GM23248 (cell line): ENCODE results near the gene ACAP3. TPM values are rescaled to one million over a fixed set of nuclear protein-coding genes. Genes with fewer than 3 reads are reported as not detected.

ENCODE experiments used
- DNase-seq: peaks from one replicate; pipeline ENCODE4 v3.0.0-alpha.2; 2015
- H2AFZ ChIP-seq: fragments of 200-600 bp; sonication (generic); 2 replicates; pipeline ENCODE4 v1.6.1; 2016; ENCODE audit warnings: antibody characterized with exemption
- H3F3A ChIP-seq: fragments of 200-600 bp; sonication (generic); 2 replicates; pipeline ENCODE4 v1.6.1; 2016; ENCODE audit warnings: mild to moderate bottlenecking, antibody characterized with exemption, mixed run types; ENCODE audit not compliant: insufficient read depth
- H3K27ac ChIP-seq: fragments of 200-600 bp; sonication (generic); 2 replicates; pipeline ENCODE4 v1.5.1; 2016; ENCODE audit warnings: mild to moderate bottlenecking
- H3K27me3 ChIP-seq: fragments of 200-600 bp; sonication (generic); replicated peaks from 2 replicates; pipeline ENCODE4 v1.6.1; 2016; ENCODE audit warnings: mild to moderate bottlenecking; ENCODE audit not compliant: insufficient read depth
- H3K36me3 ChIP-seq: fragments of 200-600 bp; sonication (generic); 2 replicates; pipeline ENCODE4 v1.6.1; 2016; ENCODE audit warnings: low read depth, mild to moderate bottlenecking
- H3K4me1 ChIP-seq: fragments of 200-600 bp; sonication (generic); 2 replicates; pipeline ENCODE4 v1.6.1; 2016; ENCODE audit warnings: mild to moderate bottlenecking; ENCODE audit not compliant: insufficient read depth
- H3K4me2 ChIP-seq: fragments of 200-600 bp; sonication (generic); one replicate; pipeline ENCODE4 v1.6.1; 2016; ENCODE audit warnings: mild to moderate bottlenecking; ENCODE audit not compliant: unreplicated experiment
- H3K4me3 ChIP-seq: fragments of 200-600 bp; sonication (generic); 2 replicates; pipeline ENCODE4 v1.5.1; 2016; ENCODE audit warnings: mild to moderate bottlenecking
- H3K79me2 ChIP-seq: fragments of 200-600 bp; sonication (generic); 2 replicates; pipeline ENCODE4 v1.6.1; 2016; ENCODE audit warnings: mild to moderate bottlenecking; ENCODE audit not compliant: insufficient read depth
- H3K9ac ChIP-seq: fragments of 200-600 bp; sonication (generic); 2 replicates; pipeline ENCODE4 v1.6.1; 2016; ENCODE audit warnings: mild to moderate bottlenecking
- H3K9me2 ChIP-seq: fragments of 200-600 bp; sonication (generic); 2 replicates; pipeline ENCODE4 v1.6.1; 2016; ENCODE audit warnings: mixed run types, mild to moderate bottlenecking, moderate library complexity; ENCODE audit not compliant: insufficient read depth
- H3K9me3 ChIP-seq: fragments of 200-600 bp; sonication (generic); one replicate; pipeline ENCODE4 v1.6.1; 2017; ENCODE audit warnings: low read depth
- H4K20me1 ChIP-seq: fragments of 200-600 bp; sonication (generic); 2 replicates; pipeline ENCODE4 v1.6.0; 2016; ENCODE audit not compliant: insufficient read depth
- EZH2 ChIP-seq: fragments of 200-600 bp; sonication (generic); IDR thresholded peaks from 2 replicates; pipeline ENCODE4 v1.6.1; 2018; ENCODE audit warnings: antibody characterized with exemption, mild to moderate bottlenecking; ENCODE audit not compliant: insufficient read depth, poor library complexity, severe bottlenecking
- EZH2phosphoT487 ChIP-seq: fragments of 200-600 bp; sonication (generic); IDR thresholded peaks from 2 replicates; pipeline ENCODE4 v1.6.1; 2018; ENCODE audit warnings: antibody characterized with exemption, moderate library complexity, mild to moderate bottlenecking, low read depth; ENCODE audit not compliant: insufficient read depth
- WGBS, 2 experiments: methylation state at CpG; one replicate each; pipeline ENCODE4 v1.1.6; 2015 to 2017; ENCODE audit warnings: low lambda C conversion rate in 2 of 2, low coverage in 1 of 2; ENCODE audit errors: missing lambda C conversion rate in 2 of 2; 5-methylcytosine and 5-hydroxymethylcytosine counted together
- in situ Hi-C: fragments of 300-500 bp; cut with MboI; formaldehyde crosslinking; loops from 2 replicates; pipeline ENCODE4 v1.15.0; 2020
- polyA plus RNA-seq: library from polyadenylated mRNA; unstranded; fragments of >200 nt; fragmentation: Nextera tagmentation; extraction: Ambion mirVana; gene quantifications from 2 replicates; pipeline ENCODE4 v1.2.1, GENCODE V29; 2016
- total RNA-seq: library from RNA; depleted of rRNA; stranded (reverse); fragments of >200 nt; shearing (Covaris generic); gene quantifications from 2 replicates; pipeline ENCODE4 v1.2.3, GENCODE V29; 2014

Gene ACAP3
- total and polyA plus RNA-seq, 2 experiments from 2014 or later: 11.8 to 68.0 TPM

- Histone ChIP-seq H3K36me3 (peaks cover 4% of the 10 kb centered on the region; the same call in 1 of the 2 replicates), H3K4me2 (peak overlapping the region; percentile 85), H3K9ac (peak overlapping the region; percentile 97), H3K9me2 (no peaks in the 10 kb centered on the region), H3K27ac (peak overlapping the region; percentile 79), H2AFZ (no peak overlapping the region), H3K9me3 (no peaks in the 10 kb centered on the region), H3F3A (no peaks in the 10 kb centered on the region), H3K4me3 (peak overlapping the region; percentile 99), H3K79me2 (peaks cover 64% of the 10 kb centered on the region), H3K4me1 (peaks cover 22% of the 10 kb centered on the region), H3K27me3 (no peaks in the 10 kb centered on the region), H4K20me1 (no peaks in the 10 kb centered on the region)
- WGBS, 2 experiments: 9 to 14% methylated on average over 11 of the region's 11 CpGs
- TF ChIP-seq EZH2phosphoT487: no peak
- TF ChIP-seq EZH2: no peak
- DNase-seq: peak; percentile 66
- in situ Hi-C loops: no loop called here
Observed at GRCh38 chr1:1306070-1306660, 1.6 kb downstream of the ACAP3 start.

GRCh38 chr1:1305300-1306069 is 2.2 kb downstream of the ACAP3 start:
- Histone ChIP-seq H3K27me3 (no peaks in the 10 kb centered on the region), H3K9me2 (no peaks in the 10 kb centered on the region), H3K79me2 (peaks cover 62% of the 10 kb centered on the region), H3K9ac (peak overlapping the region; percentile 97), H3K9me3 (no peaks in the 10 kb centered on the region), H3K4me2 (peak overlapping the region; percentile 85), H3K4me1 (peaks cover 22% of the 10 kb centered on the region), H3K27ac (peak overlapping the region; percentile 79), H2AFZ (no peak overlapping the region), H3K4me3 (peak overlapping the region; percentile 99), H4K20me1 (no peaks in the 10 kb centered on the region), H3K36me3 (peaks cover 4% of the 10 kb centered on the region; the same call in 1 of the 2 replicates), H3F3A (no peaks in the 10 kb centered on the region)
- peak; percentile 86 for DNase-seq
- WGBS, 2 experiments: 13 to 20% methylated on average over 16 to 23 of the region's 25 CpGs
- no peak for TF ChIP-seq EZH2phosphoT487
- TF ChIP-seq EZH2: no peak
- in situ Hi-C loops: no loop called here

GRCh38 chr1:1304331-1305299 is 3.1 kb downstream of the ACAP3 start:
- Histone ChIP-seq H3F3A (no peaks in the 10 kb centered on the region), H3K4me1 (peaks cover 22% of the 10 kb centered on the region), H4K20me1 (no peaks in the 10 kb centered on the region), H3K27me3 (no peaks in the 10 kb centered on the region), H3K27ac (peak overlapping the region; percentile 79), H3K4me2 (peak overlapping the region; percentile 67), H3K9me3 (no peaks in the 10 kb centered on the region), H2AFZ (no peak overlapping the region), H3K79me2 (peaks cover 53% of the 10 kb centered on the region), H3K36me3 (no peaks in the 10 kb centered on the region), H3K4me3 (peak overlapping the region; percentile 99), H3K9ac (peak overlapping the region; percentile 97), H3K9me2 (no peaks in the 10 kb centered on the region)
- DNase-seq: peak; percentile 89
- in situ Hi-C loops: no loop called here
- 8 to 9% methylated on average over 24 to 27 of the region's 29 CpGs for WGBS, 2 experiments
- no peak for TF ChIP-seq EZH2phosphoT487
- no peak for TF ChIP-seq EZH2

GRCh38 chr1:1303736-1304135 is 4.0 kb downstream of the ACAP3 start:
- TF ChIP-seq EZH2phosphoT487 (no peak), EZH2 (no peak)
- in situ Hi-C loops: no loop called here
- Histone ChIP-seq H2AFZ (no peak overlapping the region), H3K9me3 (no peaks in the 10 kb centered on the region), H3F3A (no peaks in the 10 kb centered on the region), H4K20me1 (no peaks in the 10 kb centered on the region), H3K4me1 (peaks cover 22% of the 10 kb centered on the region), H3K4me2 (no peak overlapping the region), H3K36me3 (no peaks in the 10 kb centered on the region), H3K79me2 (peaks cover 45% of the 10 kb centered on the region), H3K27ac (no peak overlapping the region), H3K9ac (no peak overlapping the region), H3K4me3 (no peak overlapping the region), H3K9me2 (no peaks in the 10 kb centered on the region), H3K27me3 (no peaks in the 10 kb centered on the region)
- 71 to 78% methylated on average over 11 to 13 of the region's 13 CpGs for WGBS, 2 experiments
- DNase-seq: no peak
